HG03097 (cell line): Measurements from ENCODE around the gene EXT2.

Experiments
- ATAC-seq: cut with Tn5 transposase; IDR thresholded peaks from one replicate; pipeline ENCODE4 v1.9.1; 2021; ENCODE audit not compliant: unreplicated experiment, low FRiP score

EXT2 gene

DNA sequence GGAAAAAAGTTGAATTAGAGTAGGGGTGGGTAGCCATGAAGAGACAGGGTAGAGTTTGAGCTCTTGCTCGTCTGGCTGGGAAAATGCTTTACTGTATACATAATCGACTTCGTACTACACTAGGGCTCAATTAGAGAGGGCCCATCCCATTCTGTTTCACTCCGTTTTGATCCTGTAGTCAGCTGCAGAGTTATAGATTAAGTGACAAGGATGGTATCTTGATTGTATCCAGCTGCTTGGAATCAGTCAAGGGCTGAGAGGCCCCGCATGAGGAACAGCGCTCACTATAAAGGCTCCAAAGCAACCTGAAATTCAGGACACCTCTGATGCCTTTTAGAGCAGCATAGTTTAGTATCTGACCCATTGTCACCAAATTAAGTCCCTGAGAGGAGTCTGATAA, 132.9 kb downstream of the EXT2 start:
- no peak for ATAC-seq

- no peak for ATAC-seq
These were observed 133.6 kb downstream of the EXT2 start for GRCh38 chr11:44229098-44229497.

- no peak for ATAC-seq
These were observed 134.1 kb downstream of the EXT2 start for GRCh38 chr11:44229624-44230023.

DNA sequence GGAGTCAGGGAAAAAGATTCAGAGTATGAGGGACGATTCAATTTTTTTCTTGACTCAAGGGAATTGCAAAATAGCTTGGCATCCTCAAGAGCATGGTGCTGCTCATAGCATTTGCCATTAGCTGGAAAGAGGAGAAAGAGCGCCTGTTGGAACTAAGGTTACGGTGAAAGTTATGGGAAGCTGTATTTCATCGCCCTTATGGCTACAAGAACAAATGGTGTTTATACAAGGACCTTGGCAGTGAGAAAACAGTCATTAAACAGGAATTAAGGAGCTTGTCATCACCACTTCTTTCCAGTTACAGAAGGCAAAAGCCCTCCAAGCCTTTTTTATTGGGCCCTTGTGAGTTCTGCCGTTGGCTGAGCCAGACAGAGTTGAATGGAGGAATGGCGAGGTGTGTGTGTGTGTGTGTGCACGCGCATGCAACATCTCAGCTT, 140.3 kb downstream of the EXT2 start:
- no peak for ATAC-seq

GRCh38 chr11:44236296-44236695, 140.8 kb downstream of the EXT2 start:
- ATAC-seq = no peak

DNA sequence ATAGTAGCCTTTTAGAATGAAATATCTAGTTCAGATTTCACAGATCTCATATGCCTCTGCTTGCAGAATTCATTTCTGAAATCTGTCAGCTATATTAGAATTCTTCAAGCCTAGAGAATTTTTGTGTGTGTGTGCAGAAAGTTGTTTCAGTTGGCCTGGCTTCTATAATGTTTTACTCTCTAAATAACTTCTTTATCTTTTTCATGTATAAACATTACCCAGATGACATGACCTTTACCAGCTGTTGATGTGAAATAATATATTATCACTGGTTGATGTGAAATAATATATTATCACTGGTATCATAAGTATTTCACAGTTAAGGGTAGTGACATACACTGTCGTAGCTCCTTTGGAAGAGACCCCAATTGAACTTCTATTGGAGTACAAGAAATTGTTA, 141.7 kb downstream of the EXT2 start:
- no peak for ATAC-seq

- ATAC-seq = no peak
These were observed 146.4 kb downstream of the EXT2 start for GRCh38 chr11:44241851-44242250.

- ATAC-seq = no peak
These were observed 147.6 kb downstream of the EXT2 start for GRCh38 chr11:44243086-44243485.

- ATAC-seq = no peak
These were observed 148.3 kb downstream of the EXT2 start for GRCh38 chr11:44243595-44244343.

DNA sequence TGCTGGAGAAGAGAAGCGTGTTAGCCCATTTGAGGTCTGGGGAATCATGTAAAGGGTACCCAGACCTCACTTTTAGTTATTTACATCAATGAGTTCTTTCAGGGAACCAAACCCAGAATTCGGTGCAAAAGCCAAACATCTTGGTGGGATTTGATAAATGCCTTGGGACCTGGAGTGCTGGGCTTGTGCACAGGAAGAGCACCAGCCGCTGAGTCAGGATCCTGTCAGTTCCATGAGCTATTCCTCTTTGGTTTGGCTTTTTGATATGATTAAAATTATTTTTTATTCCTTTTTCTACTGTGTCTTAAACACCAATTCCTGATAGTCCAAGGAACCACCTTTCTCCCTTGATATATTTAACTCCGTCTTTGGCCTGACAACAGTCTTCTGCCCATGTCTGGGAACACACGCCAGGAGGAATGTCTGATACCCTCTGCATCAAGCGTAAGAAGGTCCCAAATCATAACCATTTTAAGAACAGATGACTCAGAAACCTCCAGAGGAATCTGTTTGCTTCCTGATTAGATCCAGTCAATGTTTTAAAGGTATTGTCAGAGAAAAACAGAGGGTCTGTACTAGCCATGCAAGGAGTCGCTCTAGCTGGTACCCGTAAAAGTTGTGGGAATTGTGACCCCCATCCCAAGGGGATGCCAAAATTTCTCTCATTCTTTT, 149.3 kb downstream of the EXT2 start:
- no peak for ATAC-seq

- no peak for ATAC-seq
These were observed 151.2 kb downstream of the EXT2 start for GRCh38 chr11:44246726-44247125.

DNA sequence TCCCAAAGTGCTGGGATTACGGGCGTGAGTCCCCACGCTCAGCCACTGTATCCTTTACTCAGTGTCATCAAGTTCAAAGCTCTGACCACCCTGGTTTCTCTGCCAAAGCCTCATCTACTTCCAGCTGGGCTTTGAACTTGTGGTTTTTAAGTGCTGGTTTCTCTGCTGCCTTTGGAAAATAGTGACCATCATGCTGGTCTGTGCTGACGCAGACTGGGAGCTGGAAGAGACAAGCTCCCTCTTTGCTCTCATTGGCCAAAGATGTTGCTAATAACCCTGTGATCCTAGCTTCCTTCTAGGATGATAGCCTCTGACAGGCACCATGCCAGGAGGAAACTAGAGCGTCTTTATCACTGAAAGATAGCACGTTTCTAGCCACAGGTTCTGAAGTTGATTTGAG, 152.0 kb downstream of the EXT2 start:
- ATAC-seq = no peak

- no peak for ATAC-seq
These were observed 152.6 kb downstream of the EXT2 start for GRCh38 chr11:44248109-44248508.

GRCh38 chr11:44250421-44250820, 154.9 kb downstream of the EXT2 start:
- no peak for ATAC-seq

DNA sequence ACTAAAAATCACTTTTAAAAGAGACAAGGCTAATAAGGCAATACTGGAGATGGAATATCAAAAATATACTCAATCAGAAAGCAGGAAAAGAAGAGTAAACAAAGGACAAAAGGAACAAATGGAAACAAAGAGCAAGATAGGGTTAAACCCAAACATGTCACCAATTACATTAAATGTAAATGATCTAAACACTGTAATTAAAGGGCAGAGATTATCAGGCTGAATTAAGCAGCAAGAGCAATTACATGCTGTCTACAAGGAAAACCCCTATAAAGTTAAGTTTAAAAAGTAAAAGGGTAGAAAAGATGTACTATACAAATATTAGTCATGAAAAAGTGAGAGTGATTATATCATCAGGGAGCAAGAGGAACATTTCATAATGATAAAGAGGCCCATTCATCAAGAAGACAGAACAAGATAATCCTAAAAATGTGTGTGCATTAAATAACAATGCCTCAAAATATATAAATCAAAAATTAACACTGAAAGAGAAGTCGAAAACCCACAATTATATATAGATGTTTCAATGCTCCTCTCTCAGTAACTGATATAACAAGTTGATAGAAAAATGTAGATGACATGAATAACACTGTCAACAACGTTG, 157.6 kb downstream of the EXT2 start:
- no peak for ATAC-seq

- ATAC-seq = no peak
These were observed 160.1 kb downstream of the EXT2 start for GRCh38 chr11:44255406-44256071.

DNA sequence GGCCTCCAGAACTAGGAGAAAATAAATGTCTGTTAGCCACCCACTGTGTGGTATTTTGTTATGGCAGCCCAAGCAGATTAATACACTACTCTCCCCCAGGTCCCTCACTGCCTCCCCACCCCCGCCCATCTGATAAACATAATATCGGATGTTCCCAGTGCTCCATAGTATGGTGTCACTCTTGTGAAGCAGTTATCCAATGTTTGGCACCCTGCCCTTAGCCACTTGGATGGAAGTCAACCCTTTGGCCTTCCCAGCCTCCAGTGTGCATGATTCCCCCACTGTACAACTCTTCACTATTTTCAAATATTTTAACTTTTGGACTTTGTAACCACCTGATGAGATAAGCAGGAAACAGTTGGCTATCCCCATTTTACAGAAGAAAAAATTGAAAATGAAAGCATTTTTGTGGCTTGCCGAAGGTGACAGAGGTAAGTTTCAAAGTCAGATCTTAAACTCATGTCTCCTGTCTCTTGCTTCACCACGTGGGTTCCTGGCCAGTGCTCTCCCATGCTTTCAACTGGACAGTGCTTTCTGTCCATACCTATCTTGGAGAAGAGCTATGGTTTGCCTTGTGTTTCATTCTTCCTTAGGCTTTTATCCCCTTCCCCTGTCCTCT, 161.3 kb downstream of the EXT2 start:
- ATAC-seq = no peak

DNA sequence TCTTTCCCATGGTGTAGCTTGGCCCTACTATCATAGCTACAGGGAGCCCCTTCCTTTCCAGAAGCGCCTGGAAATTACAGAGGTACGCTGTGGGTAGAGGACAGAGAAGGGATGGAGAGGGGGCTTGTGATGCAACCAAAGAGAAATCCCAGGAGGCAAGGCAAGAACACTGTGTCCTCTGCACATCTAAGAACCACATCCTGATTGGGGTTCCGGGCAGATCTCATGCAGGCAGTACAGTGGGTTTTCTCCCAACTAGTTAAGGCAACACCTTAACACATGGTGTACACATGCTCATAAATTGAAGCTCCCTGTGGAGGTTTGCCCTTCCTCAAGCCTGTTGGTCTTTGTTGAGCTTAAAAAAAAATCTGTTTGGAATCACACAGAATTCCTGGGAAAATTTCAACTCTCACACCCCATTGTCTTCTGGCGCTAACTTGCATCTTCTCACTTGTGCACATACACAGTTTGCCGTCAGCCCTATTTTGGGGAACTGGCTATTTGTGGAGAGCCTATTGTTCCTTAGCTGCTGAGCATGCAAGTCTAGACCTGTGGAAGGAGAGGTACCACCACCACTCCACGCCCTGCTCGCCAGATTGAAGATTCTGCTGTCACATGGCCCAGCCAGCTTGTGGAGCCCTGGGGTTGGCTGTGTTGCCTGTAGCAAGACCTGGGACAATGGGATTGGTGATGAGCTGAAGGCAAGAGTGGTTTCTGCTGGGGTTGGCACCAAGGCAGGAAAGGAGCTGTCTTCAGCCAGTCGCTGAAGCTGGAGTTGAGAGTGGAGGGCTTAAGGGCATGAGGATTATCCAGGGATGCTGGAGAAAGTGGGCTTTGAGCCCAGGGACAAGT, 162.1 kb downstream of the EXT2 start:
- ATAC-seq = no peak

GRCh38 chr11:44258190-44258489, 162.7 kb downstream of the EXT2 start:
- no peak for ATAC-seq

GRCh38 chr11:44258839-44259420, 163.5 kb downstream of the EXT2 start:
- no peak for ATAC-seq
